Measurements from ENCODE around the gene TGFB3. TPM values are rescaled to one million over a fixed set of nuclear protein-coding genes. Genes with fewer than 3 reads are reported as not detected.

TGFB3 gene
- total and polyA plus RNA-seq, 9 of the 15 experiments (the other 6 are each of a cell fraction or from before 2014, with no cell fraction given) = 0.39 to 2.0 (median 1.0) TPM

- no peak for TF ChIP-seq GATAD2B (IDR thresholded peaks at IDR 0.05; ENCODE audit: borderline replicate concordance)
- TF ChIP-seq POLR2B (IDR thresholded peaks at IDR 0.05; ENCODE audit: low read depth, partially characterized antibody) = no peak
Observed at GRCh38 chr14:75990297-75990696, 8.5 kb upstream of the TGFB3 start (continued).

- FAIRE-seq = no peak
- no peak overlapping the region for H3K9ac ChIP-seq (ENCODE audit: insufficient read depth in 1 of 2, low read depth in 2 of 2, low read length in 2 of 2)
Observed at GRCh38 chr14:75989134-75989533, 7.3 kb upstream of the TGFB3 start.

More at GRCh38 chr14:75989134-75989533, 7.3 kb upstream of the TGFB3 start:
- Histone ChIP-seq H3K4me3 (no peak overlapping the region), H3K9me1 (ENCODE audit: control insufficient read depth, insufficient read depth, low read length) (no peaks in the 10 kb centered on the region), H3K4me2 (ENCODE audit: insufficient read depth, low read length) (no peak overlapping the region), H3K4me1 (replicated peaks in 1 of 2; ENCODE audit: control insufficient read depth in 2 of 2, insufficient read depth in 2 of 2, low read length in 2 of 2) (peaks cover 0 to 4% of the 10 kb centered on the region in 2 experiments; a peak in 3 of 5 replicates), H3K27me3 (ENCODE audit: control insufficient read depth in 2 of 2, insufficient read depth in 2 of 2, low read length in 2 of 2) (no peaks in the 10 kb centered on the region), H3K36me3 (ENCODE audit: control insufficient read depth, insufficient read depth, low read length) (no peaks in the 10 kb centered on the region), H4K20me1 (replicated peaks; ENCODE audit: control insufficient read depth, insufficient read depth, low read length) (no peaks in the 10 kb centered on the region), H3K79me2 (ENCODE audit: control insufficient read depth, insufficient read depth, low read length) (no peaks in the 10 kb centered on the region), H3K9me3 (replicated peaks; ENCODE audit: control insufficient read depth, insufficient read depth, low read depth, low read length) (no peaks in the 10 kb centered on the region), H2AFZ (ENCODE audit: low read depth, low read length) (no peak overlapping the region), H3K27ac (ENCODE audit: extremely low read depth, low read depth, low read length) (no peak overlapping the region)
- in situ Hi-C loops (cut with MboI) (loop anchor here (10.0 kb wide), 1 partner anchor 414 kb away; the partner anchor contains the start of gene FLVCR2), intact Hi-C loops (cut with micrococcal nuclease) (no loop called here)
- TF ChIP-seq ZBTB12 (CRISPR knock-in tag; IDR thresholded peaks at IDR 0.05) = no peak
- no peak for TF ChIP-seq TSHZ1 (CRISPR knock-in tag; IDR thresholded peaks at IDR 0.05)
- no peak for TF ChIP-seq ZNF431 (CRISPR knock-in tag; IDR thresholded peaks at IDR 0.05)
- no peak for TF ChIP-seq PURB (CRISPR knock-in tag; IDR thresholded peaks at IDR 0.05; ENCODE audit: low read depth)
- TF ChIP-seq NR3C1 (CRISPR knock-in tag; IDR thresholded peaks at IDR 0.05) = no peak
- no peak for TF ChIP-seq ZNF408 (CRISPR knock-in tag; IDR thresholded peaks at IDR 0.05; ENCODE audit: low read depth)
- TF ChIP-seq RFX1 (IDR thresholded peaks at IDR 0.05) = no peak
- no peak for TF ChIP-seq NCOA6 (IDR thresholded peaks at IDR 0.05)
- no peak for TF ChIP-seq ZNF217 (CRISPR knock-in tag; IDR thresholded peaks at IDR 0.05)
- no peak for TF ChIP-seq MECOM (CRISPR knock-in tag; IDR thresholded peaks at IDR 0.05)
- no peak for TF ChIP-seq E2F5 (CRISPR knock-in tag; IDR thresholded peaks at IDR 0.05)
- no peak for TF ChIP-seq MCM5 (IDR thresholded peaks at IDR 0.05; ENCODE audit: low read depth)
- TF ChIP-seq MBD1 (CRISPR knock-in tag; IDR thresholded peaks at IDR 0.05) = no peak
- WGBS (ENCODE audit: insufficient coverage, low coverage, missing lambda C conversion rate) = 65% methylated on average over 3 of the region's 6 CpGs
- ATAC-seq = no peak
- no peak for DNase-seq (ENCODE audit: extremely low read depth in 1 of 4, low spot score in 3 of 4)
- CTCF ChIA-PET (ENCODE audit: low intra/inter-chr PET ratio) = no interaction called here
- POLR2A ChIA-PET = interaction anchor here (0.7 kb wide), 1 partner anchor 28 kb away, joined by 3 read pairs; no protein-coding TSS in a partner anchor
- no TSS peak for BruUV-seq (replicated peaks)

Data from K562 (cell line).